WERI-Rb-1 (cell line): ENCODE results near the gene UNC5B.

Experiments used
- DNase-seq: peaks from one replicate; pipeline ENCODE4 v3.0.0-alpha.2; 2020
- H3K27ac ChIP-seq: fragments of 250-450 bp; sonication (Bioruptor Pico); 2 replicates; pipeline ENCODE4 v1.5.1; 2020; ENCODE audit warnings: mild to moderate bottlenecking, moderate library complexity
- H3K27me3 ChIP-seq: fragments of 250-450 bp; sonication (Bioruptor Pico); 2 replicates; pipeline ENCODE4 v1.5.1; 2021; ENCODE audit warnings: mild to moderate bottlenecking, low read depth, moderate library complexity; ENCODE audit not compliant: insufficient read depth, severe bottlenecking
- H3K36me3 ChIP-seq: fragments of 250-450 bp; sonication (Bioruptor Pico); 2 replicates; pipeline ENCODE4 v1.5.1; 2020; ENCODE audit warnings: mild to moderate bottlenecking, moderate library complexity
- H3K4me3 ChIP-seq: 2 replicates; pipeline ENCODE4 v1.5.1; 2011; ENCODE audit warnings: low read depth, mild to moderate bottlenecking, control low read depth, low read length
- H3K9me3 ChIP-seq: fragments of 250-450 bp; sonication (Bioruptor Pico); 2 replicates; pipeline ENCODE4 v1.5.1; 2021; ENCODE audit warnings: mild to moderate bottlenecking, moderate library complexity; ENCODE audit not compliant: severe bottlenecking
- CTCF ChIP-seq: IDR thresholded peaks from 2 replicates; pipeline ENCODE4 v1.5.1; 2011; ENCODE audit warnings: low read depth, mild to moderate bottlenecking, control low read depth, inconsistent platforms, low read length

UNC5B gene

GRCh38 chr10:71279590-71280170 is 67.3 kb downstream of the UNC5B start:
- Histone ChIP-seq H3K9me3 (no peaks in the 10 kb centered on the region), H3K4me3 (no peak overlapping the region), H3K27me3 (no peaks in the 10 kb centered on the region), H3K27ac (no peak overlapping the region), H3K36me3 (peaks cover 4% of the 10 kb centered on the region; the same call in 1 of the 2 replicates)
- no peak for DNase-seq
- TF ChIP-seq CTCF, result no peak

GRCh38 chr10:71280216-71280615 is 67.8 kb downstream of the UNC5B start:
- H3K27me3 ChIP-seq, result no peaks in the 10 kb centered on the region
- no peaks in the 10 kb centered on the region for H3K9me3 ChIP-seq
- TF ChIP-seq CTCF, result no peak
- H3K4me3 ChIP-seq, result no peak overlapping the region
- H3K27ac ChIP-seq, result no peak overlapping the region
- DNase-seq, result no peak
- peaks cover 8% of the 10 kb centered on the region for H3K36me3 ChIP-seq

GRCh38 chr10:71280825-71281224 is 68.5 kb downstream of the UNC5B start:
- no peak for TF ChIP-seq CTCF
- no peaks in the 10 kb centered on the region for H3K9me3 ChIP-seq
- H3K4me3 ChIP-seq, result no peak overlapping the region
- no peaks in the 10 kb centered on the region for H3K27me3 ChIP-seq
- no peak overlapping the region for H3K27ac ChIP-seq
- DNase-seq, result no peak
- peaks cover 14% of the 10 kb centered on the region for H3K36me3 ChIP-seq

GRCh38 chr10:71281646-71282322 is 69.4 kb downstream of the UNC5B start:
- no peak for TF ChIP-seq CTCF
- no peak for DNase-seq
- Histone ChIP-seq H3K27me3 (no peaks in the 10 kb centered on the region), H3K4me3 (no peak overlapping the region), H3K9me3 (no peaks in the 10 kb centered on the region), H3K27ac (no peak overlapping the region), H3K36me3 (peaks cover 22% of the 10 kb centered on the region)

- H3K27me3 ChIP-seq, result no peaks in the 10 kb centered on the region
- no peak for TF ChIP-seq CTCF
- H3K9me3 ChIP-seq, result no peaks in the 10 kb centered on the region
- no peak overlapping the region for H3K4me3 ChIP-seq
- H3K27ac ChIP-seq, result no peak overlapping the region
- no peak for DNase-seq
- peaks cover 25% of the 10 kb centered on the region for H3K36me3 ChIP-seq
Observed at GRCh38 chr10:71282323-71282680, 69.9 kb downstream of the UNC5B start.

GRCh38 chr10:71283410-71283809 is 71.0 kb downstream of the UNC5B start:
- DNase-seq, result no peak
- Histone ChIP-seq H3K36me3 (peaks cover 28% of the 10 kb centered on the region), H3K4me3 (no peak overlapping the region), H3K9me3 (no peaks in the 10 kb centered on the region), H3K27ac (no peak overlapping the region), H3K27me3 (no peaks in the 10 kb centered on the region)
- TF ChIP-seq CTCF, result no peak
